Stimulated activated naive B cell treated with anti-CD40 and anti-IgM and Interleukin-4, amounts not matched to agents 10 μg/mL and 1 μg/mL and 100 μg/mL, for 72 hours (primary cell): ENCODE results near the gene PSKH1.
"Not testable (repeated sequence)": the region's sequence is repeated elsewhere in the genome, so short reads cannot be mapped to it uniquely, and the experiment has no call there.

Experiments
- ATAC-seq, 2 donors: fragments of 150-1000 bp; cut with Tn5 transposase; replicated peaks; 2 replicates each; pipeline ENCODE4 v1.10.0; 2021; ENCODE audit warnings: moderate library complexity in 1 of 2
- DNase-seq: peaks from one replicate; pipeline ENCODE4 v3.0.0; 2021
- H3K27ac Mint-ChIP-seq: one replicate; pipeline ENCODE4 v1.8.0; 2022; ENCODE audit warnings: mild to moderate bottlenecking, mixed read lengths
- H3K27me3 Mint-ChIP-seq, 2 donors: one replicate each; pipeline ENCODE4 v1.8.0; 2022; ENCODE audit warnings: mixed read lengths in 2 of 2
- H3K36me3 Mint-ChIP-seq, 2 donors: one replicate each; pipeline ENCODE4 v1.8.0; 2022; ENCODE audit warnings: mixed read lengths in 2 of 2, mild to moderate bottlenecking in 1 of 2
- H3K4me1 Mint-ChIP-seq, 2 donors: one replicate each; pipeline ENCODE4 v1.8.0; 2022; ENCODE audit warnings: mixed read lengths in 2 of 2, mild to moderate bottlenecking in 1 of 2
- H3K4me3 Mint-ChIP-seq, 2 donors: one replicate each; pipeline ENCODE4 v1.8.0; 2022; ENCODE audit warnings: mild to moderate bottlenecking in 2 of 2, mixed read lengths in 2 of 2, moderate library complexity in 1 of 2
- H3K9me3 Mint-ChIP-seq, 2 donors: one replicate each; pipeline ENCODE4 v1.8.0; 2022; ENCODE audit warnings: mixed read lengths in 2 of 2, mild to moderate bottlenecking in 1 of 2

PSKH1 gene

DNA sequence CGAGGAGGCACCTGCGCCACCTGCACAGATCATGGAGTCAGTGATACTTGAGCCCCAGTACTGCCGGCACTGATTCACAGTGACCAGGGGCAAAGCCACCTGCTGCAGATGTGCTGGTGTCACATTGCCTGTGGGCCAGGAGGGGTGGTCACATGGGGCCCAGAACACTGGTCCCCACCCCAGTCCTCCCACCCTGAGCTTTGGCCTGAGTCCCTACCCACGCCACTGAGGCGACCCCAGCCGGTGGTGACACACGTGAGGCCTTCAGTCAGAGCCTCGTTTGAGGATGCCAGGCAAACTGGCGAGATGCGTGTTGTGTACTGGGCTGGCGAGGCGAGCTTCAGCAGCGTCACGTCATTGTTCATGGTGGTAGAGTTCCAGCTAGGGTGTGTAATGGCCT, 37.1 kb downstream of the PSKH1 start:
- peaks cover 37 to 59% of the 10 kb centered on the region in 2 donors for H3K4me1 Mint-ChIP-seq
- DNase-seq (no peak), ATAC-seq (no peak)
- no peaks in the 10 kb centered on the region for H3K9me3 Mint-ChIP-seq
- no peaks in the 10 kb centered on the region for H3K27me3 Mint-ChIP-seq
- H3K27ac Mint-ChIP-seq = peak overlapping the region; percentile 69
- no peak overlapping the region for H3K4me3 Mint-ChIP-seq
- H3K36me3 Mint-ChIP-seq = peaks cover 18 to 57% of the 10 kb centered on the region in 2 donors

DNA sequence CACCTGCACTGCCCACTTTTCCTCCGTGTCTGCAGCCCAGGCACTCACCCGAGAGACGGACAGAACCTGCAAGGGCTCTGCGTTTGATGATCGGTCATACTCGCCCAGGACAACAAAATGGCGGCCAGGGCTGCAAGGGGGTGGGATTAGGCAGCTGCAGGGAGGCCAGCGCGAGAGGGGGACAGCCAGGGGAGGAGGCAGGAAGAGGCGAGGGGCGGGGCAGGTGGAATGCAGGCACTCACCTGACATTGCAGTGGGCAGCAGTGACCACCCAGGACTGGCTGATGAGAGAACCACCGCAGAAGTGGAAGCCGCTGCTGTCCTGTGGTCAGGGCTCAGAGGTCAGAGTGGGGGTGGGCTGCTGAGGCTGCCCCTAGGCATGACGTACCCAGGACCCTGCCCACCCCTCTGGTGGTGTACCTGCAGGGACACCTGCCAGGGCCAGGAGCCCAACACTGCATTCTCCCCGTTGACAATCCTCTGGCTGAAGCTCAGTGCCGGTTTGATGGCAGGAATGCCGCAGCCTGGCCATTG, 37.7 kb downstream of the PSKH1 start:
- Mint-ChIP-seq H3K4me3 (no peak overlapping the region), H3K9me3 (no peaks in the 10 kb centered on the region), H3K27me3 (no peaks in the 10 kb centered on the region), H3K36me3 (peaks cover 24 to 61% of the 10 kb centered on the region in 2 donors), H3K4me1 (peaks cover 36 to 59% of the 10 kb centered on the region in 2 donors), H3K27ac (peak overlapping the region; percentile 84)
- DNase-seq (no peak), ATAC-seq (no peak)

DNA sequence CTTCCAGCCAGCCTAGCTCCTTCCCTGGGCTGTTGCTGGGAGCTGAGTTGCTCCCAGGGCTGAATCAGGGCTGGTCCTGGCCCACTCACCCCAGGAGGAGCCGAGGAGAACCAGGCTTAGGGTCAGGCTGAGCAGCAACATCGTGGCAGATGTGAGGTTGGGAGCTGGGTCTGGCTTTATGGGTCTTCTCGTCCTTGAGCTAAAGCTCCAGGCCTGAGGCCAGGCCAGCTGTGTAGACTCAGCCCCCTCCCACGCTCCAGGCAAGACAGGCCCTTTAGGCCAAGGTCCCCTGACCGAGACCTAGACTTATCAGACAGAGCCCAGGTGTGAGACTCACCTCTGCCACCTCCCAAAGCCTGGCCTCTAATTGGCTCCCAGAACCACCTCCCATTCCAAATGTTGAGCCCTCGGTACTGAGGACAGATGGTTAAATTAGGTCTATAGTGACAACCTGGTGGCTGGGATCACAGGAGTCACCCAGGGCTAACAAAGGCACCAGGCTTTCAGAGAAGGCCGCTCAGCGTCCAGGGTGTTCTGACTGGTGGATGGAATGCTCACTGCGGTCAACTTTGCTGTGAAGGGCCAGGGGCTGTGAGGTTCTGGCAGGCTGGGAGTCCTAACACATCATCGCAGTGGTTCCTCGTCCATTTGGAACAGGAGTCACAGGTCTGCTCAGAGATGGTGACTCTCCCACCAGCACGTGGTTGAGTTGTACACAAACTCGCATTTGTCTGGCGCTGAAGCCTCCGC, 38.8 kb downstream of the PSKH1 start, which contains the start of gene CTRL:
CTRL (minus strand) TSS at position 151 of the 750 bp plus-strand sequence; CDS start at position 141, 10 bp downstream.
- Mint-ChIP-seq H3K9me3 (no peaks in the 10 kb centered on the region), H3K27ac (peak within 1 kb of the TSS; percentile 84), H3K4me1 (peaks cover 30 to 51% of the 10 kb centered on the region in 2 donors), H3K4me3 (peak within 1 kb of the TSS in 1 of 2 donors; percentile 8), H3K36me3 (peaks cover 33 to 68% of the 10 kb centered on the region in 2 donors), H3K27me3 (no peaks in the 10 kb centered on the region)
- no peak for ATAC-seq
- no peak for DNase-seq

- Mint-ChIP-seq H3K27ac (peak overlapping the region; percentile 84), H3K36me3 (peaks cover 36 to 70% of the 10 kb centered on the region in 2 donors), H3K27me3 (no peaks in the 10 kb centered on the region), H3K9me3 (no peaks in the 10 kb centered on the region), H3K4me1 (peaks cover 36 to 56% of the 10 kb centered on the region in 2 donors), H3K4me3 (no peak overlapping the region)
- no peak for DNase-seq
- no peak for ATAC-seq
Observed at GRCh38 chr16:67932462-67932840, 39.4 kb downstream of the PSKH1 start.

DNA sequence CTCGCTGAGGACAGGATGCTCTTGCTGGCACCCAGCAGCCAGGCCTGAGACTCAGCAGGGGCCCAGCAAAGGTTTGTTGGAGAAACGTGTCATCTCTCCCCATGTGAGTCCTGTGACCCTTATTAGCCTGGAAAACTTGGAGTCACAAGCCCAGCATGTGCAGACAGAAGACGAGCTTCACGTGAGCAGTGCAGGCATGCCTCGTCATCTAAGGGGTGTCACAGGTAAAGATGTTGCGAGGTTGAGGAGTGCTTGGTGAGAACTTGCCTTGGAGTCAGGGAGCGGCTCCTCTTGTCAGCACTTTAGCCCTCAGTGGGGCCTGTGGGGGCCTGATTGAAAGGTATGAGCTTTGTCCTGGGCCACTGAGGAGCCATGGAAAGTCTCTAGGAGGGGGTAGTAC, 40.8 kb downstream of the PSKH1 start:
- no peaks in the 10 kb centered on the region for H3K27me3 Mint-ChIP-seq
- H3K9me3 Mint-ChIP-seq = no peaks in the 10 kb centered on the region
- peak overlapping the region; percentile 68 for H3K27ac Mint-ChIP-seq
- H3K4me3 Mint-ChIP-seq = peak overlapping the region; percentile 33 to 36
- DNase-seq (no peak), ATAC-seq (no peak)
- peaks cover 33 to 60% of the 10 kb centered on the region in 2 donors for H3K36me3 Mint-ChIP-seq
- H3K4me1 Mint-ChIP-seq = peaks cover 31 to 47% of the 10 kb centered on the region in 2 donors

DNA sequence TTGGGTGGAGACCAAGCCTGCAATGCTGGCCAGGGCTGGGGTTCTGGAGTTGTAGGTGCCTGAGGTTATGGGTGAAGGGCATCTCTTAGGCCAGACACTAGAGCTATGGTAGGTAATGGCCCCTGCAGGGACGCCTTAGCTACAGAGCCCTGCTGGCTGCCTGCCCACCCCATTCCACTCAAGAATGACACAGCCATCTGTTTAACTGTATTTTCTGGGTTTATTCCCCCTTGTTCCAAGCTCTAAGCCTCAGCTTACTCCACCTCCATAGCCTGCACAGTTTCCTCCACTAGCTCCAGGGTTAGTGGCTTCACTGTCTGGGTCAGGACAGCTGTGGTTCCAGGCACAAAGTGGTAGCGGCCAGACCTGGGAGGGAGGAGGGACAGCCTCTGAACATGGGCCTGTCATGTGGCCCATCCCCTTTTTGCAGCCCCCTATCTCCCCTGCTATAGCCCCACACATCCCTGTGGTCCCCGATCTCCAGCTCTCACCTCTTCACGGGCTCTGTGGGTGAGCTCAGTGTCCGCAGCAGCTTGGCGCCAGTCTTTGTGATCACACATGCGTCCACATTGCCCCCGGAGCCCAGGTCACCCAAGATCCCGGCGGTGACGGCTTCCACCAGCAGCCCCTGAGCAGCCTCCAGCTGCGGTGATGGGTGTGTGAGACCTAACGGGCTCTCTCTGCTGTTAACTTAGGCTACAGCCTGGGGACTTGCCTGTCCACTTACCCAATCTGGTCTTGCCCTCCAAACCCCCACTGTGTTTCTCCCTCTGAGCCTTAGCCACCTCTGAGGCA, 41.4 kb downstream of the PSKH1 start:
- Mint-ChIP-seq H3K27me3 (no peaks in the 10 kb centered on the region), H3K9me3 (no peaks in the 10 kb centered on the region), H3K36me3 (peaks cover 36 to 59% of the 10 kb centered on the region in 2 donors), H3K27ac (peak overlapping the region; percentile 100), H3K4me1 (peaks cover 31 to 51% of the 10 kb centered on the region in 2 donors), H3K4me3 (peak overlapping the region; percentile 96 to 100)
- no peak for ATAC-seq
- no peak for DNase-seq

DNA sequence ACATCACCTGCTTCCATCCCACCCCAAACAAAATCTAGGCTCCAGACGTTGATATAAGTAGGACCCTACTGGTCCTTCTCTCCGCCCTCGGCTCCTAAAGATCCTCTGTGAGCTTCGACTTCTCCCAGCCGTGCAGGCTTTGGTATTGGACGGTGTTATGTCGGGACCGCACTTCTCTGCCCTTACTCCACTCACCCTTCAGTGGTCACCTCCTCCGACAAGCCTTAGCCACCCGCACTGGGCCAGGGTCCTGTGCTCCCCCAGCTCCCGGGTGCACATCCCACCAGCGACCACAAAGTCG, 42.0 kb downstream of the PSKH1 start:
- Mint-ChIP-seq H3K9me3 (no peaks in the 10 kb centered on the region), H3K27ac (peak overlapping the region; percentile 100), H3K4me3 (peak overlapping the region; percentile 96 to 100), H3K4me1 (peaks cover 36 to 57% of the 10 kb centered on the region in 2 donors), H3K36me3 (peaks cover 37 to 61% of the 10 kb centered on the region in 2 donors), H3K27me3 (no peaks in the 10 kb centered on the region)
- ATAC-seq = no peak
- no peak for DNase-seq

- peaks cover 39 to 62% of the 10 kb centered on the region in 2 donors for H3K4me1 Mint-ChIP-seq
- H3K27me3 Mint-ChIP-seq = no peaks in the 10 kb centered on the region
- H3K27ac Mint-ChIP-seq = peak overlapping the region; percentile 100
- H3K9me3 Mint-ChIP-seq = no peaks in the 10 kb centered on the region
- DNase-seq (peak; percentile 93), ATAC-seq (peak; percentile 89 to 90)
- peak overlapping the region; percentile 96 to 100 for H3K4me3 Mint-ChIP-seq
- peaks cover 41 to 61% of the 10 kb centered on the region in 2 donors for H3K36me3 Mint-ChIP-seq
Observed at GRCh38 chr16:67935402-67936123, 42.5 kb downstream of the PSKH1 start.

- peaks cover 43 to 57% of the 10 kb centered on the region in 2 donors for H3K36me3 Mint-ChIP-seq
- H3K9me3 Mint-ChIP-seq = no peaks in the 10 kb centered on the region
- H3K4me1 Mint-ChIP-seq = peaks cover 37 to 62% of the 10 kb centered on the region in 2 donors
- DNase-seq (no peak), ATAC-seq (peak; percentile 17 to 26)
- H3K4me3 Mint-ChIP-seq = peak within 1 kb of the TSS; percentile 96 to 100
- peak within 1 kb of the TSS; percentile 100 for H3K27ac Mint-ChIP-seq
- no peaks in the 10 kb centered on the region for H3K27me3 Mint-ChIP-seq
Observed at GRCh38 chr16:67936124-67936879, 43.2 kb downstream of the PSKH1 start, which contains the start of gene PSMB10. Gene PSMB10, minus strand, starts transcription at chr16:67936850. Its CDS starts 101 bp downstream, at chr16:67936749.

DNA sequence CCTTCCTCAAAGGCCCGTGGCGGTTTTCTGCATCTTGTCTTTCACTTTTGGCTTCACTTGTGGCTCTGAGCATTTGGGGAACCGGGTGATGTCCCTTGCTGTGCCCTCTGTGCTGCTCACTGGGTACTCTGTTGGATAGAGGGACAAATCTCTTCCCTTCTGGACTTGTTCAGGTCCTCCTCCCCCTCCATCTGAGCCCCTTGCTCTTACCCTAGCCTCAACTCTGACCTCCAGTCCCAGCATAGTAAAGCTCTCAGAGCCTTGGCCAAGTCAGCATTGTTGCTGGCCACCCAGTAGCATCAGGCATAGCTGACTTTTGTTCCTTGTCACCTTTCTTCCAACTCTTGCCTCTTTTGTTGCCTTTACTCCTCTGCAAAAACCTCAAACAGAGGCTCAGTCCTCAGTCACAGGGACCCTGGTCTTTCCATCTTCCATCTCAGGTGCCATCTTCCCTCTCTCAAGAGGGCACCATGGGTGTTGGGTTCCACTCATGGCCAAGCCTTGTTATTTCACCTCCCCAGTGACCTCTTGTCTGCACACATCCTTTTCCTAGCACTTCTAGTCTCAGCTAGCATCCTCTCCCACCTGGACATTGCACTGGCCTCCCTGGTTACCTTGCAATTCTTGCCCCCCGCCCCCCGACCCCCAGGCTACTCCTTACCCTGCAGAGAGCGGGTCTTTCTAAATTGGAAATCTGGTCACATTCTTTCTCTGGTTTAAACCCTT, 44.0 kb downstream of the PSKH1 start:
- DNase-seq (peak; percentile 82), ATAC-seq (peak; percentile 69 to 73)
- Mint-ChIP-seq H3K27ac (peak overlapping the region; percentile 100), H3K27me3 (no peaks in the 10 kb centered on the region), H3K4me3 (peak overlapping the region; percentile 96 to 100), H3K4me1 (peaks cover 41 to 62% of the 10 kb centered on the region in 2 donors), H3K9me3 (no peaks in the 10 kb centered on the region), H3K36me3 (peaks cover 48 to 57% of the 10 kb centered on the region in 2 donors)

GRCh38 chr16:67937713-67938112, 44.7 kb downstream of the PSKH1 start:
- H3K9me3 Mint-ChIP-seq, H3K27me3 Mint-ChIP-seq, ATAC-seq, DNase-seq: not testable (repeated sequence)
- H3K4me1 Mint-ChIP-seq = peaks cover 43 to 66% of the 10 kb centered on the region in 2 donors
- H3K4me3 Mint-ChIP-seq = peak overlapping the region; percentile 96 to 100
- H3K36me3 Mint-ChIP-seq = peaks cover 49 to 54% of the 10 kb centered on the region in 2 donors
- H3K27ac Mint-ChIP-seq = peak overlapping the region; percentile 100

DNA sequence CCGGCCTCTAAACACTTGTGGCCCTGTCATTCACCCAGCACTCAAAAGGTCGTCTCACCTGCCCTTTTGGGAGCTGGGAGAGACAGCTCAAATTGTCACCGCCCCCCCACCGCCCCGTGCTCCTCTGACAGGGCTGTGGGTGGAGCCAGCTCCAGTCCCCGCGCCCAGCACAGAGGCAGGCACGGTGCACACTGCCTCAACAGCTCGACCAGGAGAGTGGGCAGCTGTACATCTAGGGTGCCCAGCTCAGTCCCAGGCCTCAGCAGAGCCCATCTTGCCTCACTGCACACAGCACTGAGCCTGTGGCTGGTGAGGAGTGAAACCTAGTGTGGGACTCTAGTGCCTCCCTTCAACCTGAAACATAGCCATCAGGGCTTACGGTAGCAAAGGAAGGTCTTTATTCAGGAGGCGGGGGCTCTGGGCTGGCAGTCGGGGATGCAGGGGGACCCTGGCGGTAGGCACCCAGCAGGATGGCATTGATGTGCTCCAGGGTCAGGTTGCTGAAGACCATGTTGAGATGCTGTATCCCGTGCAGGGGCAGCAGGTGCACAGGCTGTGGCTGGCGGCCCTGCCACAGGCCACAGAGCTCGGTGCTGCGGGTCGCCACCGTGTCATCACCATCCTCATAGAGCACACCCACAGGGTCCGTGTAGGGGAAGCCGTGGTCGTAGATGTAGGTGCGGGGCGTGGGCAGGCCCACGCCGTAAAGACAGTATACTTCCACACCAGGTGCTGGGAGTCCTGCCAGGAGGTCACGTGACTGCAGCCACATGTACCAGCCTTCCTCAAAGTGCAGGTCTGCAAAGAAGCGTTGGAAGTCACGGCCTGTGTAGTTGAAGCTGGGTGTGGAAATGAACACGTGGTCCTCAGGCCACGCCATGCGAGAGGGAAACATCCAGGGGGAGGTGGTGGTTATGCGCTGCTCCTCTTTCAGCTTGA, 46.7 kb downstream of the PSKH1 start:
- no peak for DNase-seq
- H3K36me3 Mint-ChIP-seq = peaks cover 48 to 54% of the 10 kb centered on the region in 2 donors

More for the DNA sequence above, 46.7 kb downstream of the PSKH1 start:
- H3K4me1 Mint-ChIP-seq = peaks cover 34 to 62% of the 10 kb centered on the region in 2 donors
- H3K4me3 Mint-ChIP-seq = peak overlapping the region in 1 of 2 donors; percentile 15
- H3K9me3 Mint-ChIP-seq = no peaks in the 10 kb centered on the region
- H3K27me3 Mint-ChIP-seq = no peaks in the 10 kb centered on the region
- ATAC-seq = no peak
- H3K27ac Mint-ChIP-seq = peak overlapping the region; percentile 89
